ENCODE data around the gene RAB4B. TPM values are rescaled to one million over a fixed set of nuclear protein-coding genes. Genes with fewer than 3 reads are reported as not detected.

Gene RAB4B
- total and polyA plus RNA-seq, 2 of the 13 experiments (the other 11 are each of a cell fraction or from before 2014, with no cell fraction given): 3.3 to 5.4 TPM

DNA sequence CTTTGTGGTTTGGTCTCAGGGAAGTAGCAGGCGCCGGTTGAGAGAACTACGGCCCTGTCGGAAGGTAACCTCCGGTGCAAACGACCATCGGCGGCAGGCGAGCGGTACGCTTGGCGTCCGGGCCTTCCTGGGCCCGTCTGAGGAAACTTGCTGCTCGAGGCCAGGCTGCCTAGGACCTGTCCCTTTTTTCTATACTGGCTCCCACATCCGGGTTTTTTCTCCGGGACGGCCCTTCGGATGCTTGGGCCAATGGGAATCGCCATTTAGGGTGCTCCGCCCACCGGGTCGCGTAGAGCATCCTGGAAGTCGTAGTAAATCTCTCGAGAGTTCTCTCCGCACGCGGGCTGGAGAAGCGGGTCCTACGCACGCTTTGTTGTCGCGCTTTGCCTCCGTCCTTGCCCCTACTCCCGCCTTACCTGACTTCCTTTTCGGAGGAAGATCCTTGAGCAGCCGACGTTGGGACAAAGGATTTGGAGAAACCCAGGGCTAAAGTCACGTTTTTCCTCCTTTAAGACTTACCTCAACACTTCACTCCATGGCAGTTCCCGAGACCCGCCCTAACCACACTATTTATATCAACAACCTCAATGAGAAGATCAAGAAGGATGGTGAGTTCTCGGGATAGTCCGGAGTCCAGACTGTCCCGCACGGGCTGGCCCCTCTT lies 27.0 kb upstream of the RAB4B start, which contains the start of gene SNRPA (continued):
- TF ChIP-seq, protein P1, sequence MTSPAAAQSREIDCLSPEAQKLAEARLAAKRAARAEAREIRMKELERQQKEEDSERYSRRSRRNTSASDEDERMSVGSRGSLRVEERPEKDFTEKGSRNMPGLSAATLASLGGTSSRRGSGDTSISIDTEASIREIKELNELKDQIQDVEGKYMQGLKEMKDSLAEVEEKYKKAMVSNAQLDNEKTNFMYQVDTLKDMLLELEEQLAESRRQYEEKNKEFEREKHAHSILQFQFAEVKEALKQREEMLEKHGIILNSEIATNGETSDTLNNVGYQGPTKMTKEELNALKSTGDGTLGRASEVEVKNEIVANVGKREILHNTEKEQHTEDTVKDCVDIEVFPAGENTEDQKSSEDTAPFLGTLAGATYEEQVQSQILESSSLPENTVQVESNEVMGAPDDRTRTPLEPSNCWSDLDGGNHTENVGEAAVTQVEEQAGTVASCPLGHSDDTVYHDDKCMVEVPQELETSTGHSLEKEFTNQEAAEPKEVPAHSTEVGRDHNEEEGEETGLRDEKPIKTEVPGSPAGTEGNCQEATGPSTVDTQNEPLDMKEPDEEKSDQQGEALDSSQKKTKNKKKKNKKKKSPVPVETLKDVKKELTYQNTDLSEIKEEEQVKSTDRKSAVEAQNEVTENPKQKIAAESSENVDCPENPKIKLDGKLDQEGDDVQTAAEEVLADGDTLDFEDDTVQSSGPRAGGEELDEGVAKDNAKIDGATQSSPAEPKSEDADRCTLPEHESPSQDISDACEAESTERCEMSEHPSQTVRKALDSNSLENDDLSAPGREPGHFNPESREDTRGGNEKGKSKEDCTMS (CRISPR knock-in tag; conservative IDR thresholded peaks at IDR 0.05): no peak
- no peak for TF ChIP-seq ZNF839 (CRISPR knock-in tag; IDR thresholded peaks at IDR 0.05; ENCODE audit: borderline replicate concordance)
- TF ChIP-seq PRPF4 (IDR thresholded peaks at IDR 0.05; ENCODE audit: low read depth, low read length, poor library complexity, severe bottlenecking): no peak
- TF ChIP-seq AKAP8 (CRISPR knock-in tag; IDR thresholded peaks at IDR 0.05): no peak
- no peak for TF ChIP-seq HINFP (CRISPR knock-in tag; IDR thresholded peaks at IDR 0.05; ENCODE audit: low read depth)
- TF ChIP-seq NR2C2 (CRISPR knock-in tag; IDR thresholded peaks at IDR 0.05; ENCODE audit: borderline replicate concordance): no peak
- TF ChIP-seq ZBTB7B (CRISPR knock-in tag; IDR thresholded peaks at IDR 0.05): no peak
- no peak for TF ChIP-seq U2AF2 (IDR thresholded peaks at IDR 0.05; ENCODE audit: low read depth, low read length)
- peak; percentile 50 for TF ChIP-seq HDAC1 (CRISPR knock-in tag; IDR thresholded peaks at IDR 0.05)
- TF ChIP-seq CREB1 (IDR thresholded peaks at IDR 0.05): no peak
- no peak for TF ChIP-seq CREB1 (CRISPR knock-in tag; IDR thresholded peaks at IDR 0.05)
- TF ChIP-seq AKNA (CRISPR knock-in tag; IDR thresholded peaks at IDR 0.05; ENCODE audit: borderline replicate concordance): no peak
- TF ChIP-seq, protein P2, sequence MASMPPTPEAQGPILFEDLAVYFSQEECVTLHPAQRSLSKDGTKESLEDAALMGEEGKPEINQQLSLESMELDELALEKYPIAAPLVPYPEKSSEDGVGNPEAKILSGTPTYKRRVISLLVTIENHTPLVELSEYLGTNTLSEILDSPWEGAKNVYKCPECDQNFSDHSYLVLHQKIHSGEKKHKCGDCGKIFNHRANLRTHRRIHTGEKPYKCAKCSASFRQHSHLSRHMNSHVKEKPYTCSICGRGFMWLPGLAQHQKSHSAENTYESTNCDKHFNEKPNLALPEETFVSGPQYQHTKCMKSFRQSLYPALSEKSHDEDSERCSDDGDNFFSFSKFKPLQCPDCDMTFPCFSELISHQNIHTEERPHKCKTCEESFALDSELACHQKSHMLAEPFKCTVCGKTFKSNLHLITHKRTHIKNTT (CRISPR knock-in tag; IDR thresholded peaks at IDR 0.05): no peak
- no peak; the same call in 1 of the 2 replicates for TF ChIP-seq PITX1 (CRISPR knock-in tag; IDR thresholded peaks at IDR 0.05)
- TF ChIP-seq, protein P3, sequence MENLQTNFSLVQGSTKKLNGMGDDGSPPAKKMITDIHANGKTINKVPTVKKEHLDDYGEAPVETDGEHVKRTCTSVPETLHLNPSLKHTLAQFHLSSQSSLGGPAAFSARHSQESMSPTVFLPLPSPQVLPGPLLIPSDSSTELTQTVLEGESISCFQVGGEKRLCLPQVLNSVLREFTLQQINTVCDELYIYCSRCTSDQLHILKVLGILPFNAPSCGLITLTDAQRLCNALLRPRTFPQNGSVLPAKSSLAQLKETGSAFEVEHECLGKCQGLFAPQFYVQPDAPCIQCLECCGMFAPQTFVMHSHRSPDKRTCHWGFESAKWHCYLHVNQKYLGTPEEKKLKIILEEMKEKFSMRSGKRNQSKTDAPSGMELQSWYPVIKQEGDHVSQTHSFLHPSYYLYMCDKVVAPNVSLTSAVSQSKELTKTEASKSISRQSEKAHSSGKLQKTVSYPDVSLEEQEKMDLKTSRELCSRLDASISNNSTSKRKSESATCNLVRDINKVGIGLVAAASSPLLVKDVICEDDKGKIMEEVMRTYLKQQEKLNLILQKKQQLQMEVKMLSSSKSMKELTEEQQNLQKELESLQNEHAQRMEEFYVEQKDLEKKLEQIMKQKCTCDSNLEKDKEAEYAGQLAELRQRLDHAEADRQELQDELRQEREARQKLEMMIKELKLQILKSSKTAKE (CRISPR knock-in tag; IDR thresholded peaks at IDR 0.05; ENCODE audit: borderline replicate concordance): no peak
- TF ChIP-seq ZNF101 (CRISPR knock-in tag; IDR thresholded peaks at IDR 0.05; ENCODE audit: borderline replicate concordance, low read depth): no peak
- no peak for TF ChIP-seq FOXP1 (IDR thresholded peaks at IDR 0.05)
- no peak for TF ChIP-seq FOXP1 (CRISPR knock-in tag; IDR thresholded peaks at IDR 0.05)
